Measurements from ENCODE around the gene NUP210. TPM values are rescaled to one million over a fixed set of nuclear protein-coding genes. Genes with fewer than 3 reads are reported as not detected.

Gene NUP210
- total and polyA plus RNA-seq, 2 of the 13 experiments (the other 11 are each of a cell fraction or from before 2014, with no cell fraction given), result 31.6 to 35.2 TPM

GRCh38 chr3:13277860-13278531 lies 142.1 kb downstream of the NUP210 start (continued):
- no peak for TF ChIP-seq PTBP1 (IDR thresholded peaks at IDR 0.05; ENCODE audit: low read depth, low read length, poor library complexity, severe bottlenecking)
- TF ChIP-seq SRY (CRISPR knock-in tag; IDR thresholded peaks at IDR 0.05), result no peak

- no peak for ATAC-seq
- in situ Hi-C loops (cut with HindIII; ENCODE audit: extremely low pct_ligation_motif_present, low pct_unique_long_range_greater_than_20kb), result no loop called here
- H3K4me2 ChIP-seq (ENCODE audit: low read depth, low read length), result no peak overlapping the region
- no peak overlapping the region for H3K9ac ChIP-seq (ENCODE audit: insufficient read depth, low read depth, low read length)
- intact Hi-C loops (cut with micrococcal nuclease; ENCODE audit: unreplicated experiment), result no loop called here
- peaks cover 0 to 15% of the 10 kb centered on the region in 2 experiments; a peak in 2 of 5 replicates for H3K36me3 ChIP-seq (replicated peaks in 1 of 2; ENCODE audit: control insufficient read depth in 1 of 2, insufficient read depth in 2 of 2, low read length in 2 of 2)
- DNase-seq (ENCODE audit: low spot score), result no peak
- no peaks in the 10 kb centered on the region for H3K9me3 ChIP-seq (ENCODE audit: low read length)
- H3K4me3 ChIP-seq (replicated peaks in 1 of 3; ENCODE audit: insufficient read depth in 1 of 3, low read depth in 2 of 3, low read length in 3 of 3), result no peak overlapping the region
- no TSS peak for BruUV-seq (replicated peaks)
- H3K27me3 ChIP-seq (ENCODE audit: control insufficient read depth in 1 of 2, insufficient read depth in 2 of 2, low read length in 2 of 2), result no peaks in the 10 kb centered on the region; a peak in 1 of 5 replicates
- TF ChIP-seq ZNF451 (CRISPR knock-in tag; IDR thresholded peaks at IDR 0.05), result no peak
- TF ChIP-seq BCL6 (CRISPR knock-in tag; IDR thresholded peaks at IDR 0.05), result no peak
- TF ChIP-seq SYNCRIP (IDR thresholded peaks at IDR 0.05; ENCODE audit: insufficient read depth, low read depth, low read length), result no peak
- TF ChIP-seq ZNF224 (CRISPR knock-in tag; IDR thresholded peaks at IDR 0.05), result no peak
- no peak for TF ChIP-seq SIN3A (IDR thresholded peaks at IDR 0.05; ENCODE audit: borderline replicate concordance, low read depth, low read length)
- no peak for TF ChIP-seq FOXA3 (CRISPR knock-in tag; IDR thresholded peaks at IDR 0.05)
- TF ChIP-seq ZBTB26 (CRISPR knock-in tag; IDR thresholded peaks at IDR 0.05; ENCODE audit: borderline replicate concordance), result no peak
- no peak for TF ChIP-seq TBP (CRISPR knock-in tag; IDR thresholded peaks at IDR 0.05)
- TF ChIP-seq HMG20A (CRISPR knock-in tag; IDR thresholded peaks at IDR 0.05; ENCODE audit: borderline replicate concordance), result no peak
- TF ChIP-seq DNMT3B (CRISPR knock-in tag; conservative IDR thresholded peaks at IDR 0.05), result no peak
- no peak for TF ChIP-seq RORA (CRISPR knock-in tag; IDR thresholded peaks at IDR 0.05)
- TF ChIP-seq ZFP36L1 (CRISPR knock-in tag; IDR thresholded peaks at IDR 0.05), result no peak
- peaks cover 59% of the 10 kb centered on the region for H3K79me2 ChIP-seq (ENCODE audit: insufficient read depth, low read length)
- peaks cover 2% of the 10 kb centered on the region; the same call in 1 of the 2 replicates for H4K20me1 ChIP-seq (ENCODE audit: insufficient read depth, low read length)
- ChIA-PET CTCF (ENCODE audit: low intra/inter-chr PET ratio, low total read pairs) (no interaction called here), POLR2A (interaction anchor here (2.0 kb wide), 1 partner anchor 13 kb away, joined by 6 read pairs; no protein-coding TSS in a partner anchor)
- WGBS (ENCODE audit: low lambda C conversion rate), result 87% methylated on average over 16 of the region's 16 CpGs
- no peak for FAIRE-seq
- no peak overlapping the region for H2AFZ ChIP-seq (ENCODE audit: low read length)
- no peak overlapping the region for H3K27ac ChIP-seq (ENCODE audit: extremely low read length, insufficient read depth, low read length)
- peaks cover 41% of the 10 kb centered on the region for H3K4me1 ChIP-seq (ENCODE audit: insufficient read depth, low read length)
Observed at GRCh38 chr3:13277196-13277813, 142.8 kb downstream of the NUP210 start.

Data from HepG2 (cell line).